ENCODE measurements around the gene HEMGN. TPM values are rescaled to one million over a fixed set of nuclear protein-coding genes. Genes with fewer than 3 reads are reported as not detected.

Gene HEMGN
- total RNA-seq, 4 donors from 2014 or later = 0.19 to 1.1 (median 0.44) TPM; not detected in 1

DNA sequence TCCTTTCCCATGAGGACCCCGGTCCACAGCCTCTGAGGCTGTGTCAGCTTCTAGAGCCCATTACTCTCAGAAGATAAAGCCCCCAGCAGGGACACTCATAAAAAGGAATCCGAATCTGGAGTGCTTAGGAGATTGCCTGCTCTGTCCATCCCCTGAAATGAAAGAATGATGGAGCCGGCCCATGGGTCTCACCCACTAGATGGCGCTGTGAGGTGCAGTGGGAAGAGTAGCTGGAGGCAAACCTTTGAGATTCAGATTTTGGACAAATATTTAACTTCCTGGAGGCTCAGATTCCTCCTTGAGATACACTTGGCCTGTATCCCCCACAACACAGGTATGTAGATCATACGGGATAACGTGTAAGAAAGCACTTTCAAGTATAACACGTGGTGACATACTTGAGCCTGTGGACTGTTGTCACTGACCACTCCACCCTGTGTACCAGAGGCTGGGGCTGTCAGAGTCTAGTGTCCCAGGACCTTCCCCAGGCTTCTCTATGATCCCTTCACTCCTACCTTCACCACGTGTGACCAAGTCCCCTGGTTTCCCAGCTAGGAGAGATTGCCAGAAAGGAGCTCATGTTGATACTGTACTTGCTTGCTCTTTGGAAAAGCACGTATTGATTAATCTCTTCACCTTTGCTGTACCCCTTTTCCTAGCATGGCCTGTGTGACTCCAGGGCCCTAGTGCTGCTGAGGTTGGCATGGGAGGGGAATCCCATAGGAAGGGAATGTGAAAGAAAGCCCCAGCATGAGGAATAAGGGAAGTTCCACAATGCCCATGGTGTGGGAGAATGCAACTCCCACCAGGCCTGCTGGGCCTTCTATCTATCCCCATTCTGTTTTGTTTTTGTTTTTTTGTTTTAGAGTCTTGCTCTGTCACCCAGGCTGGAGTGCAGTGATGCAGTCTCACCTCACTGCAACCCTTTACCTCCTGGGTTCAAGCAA lies 47.8 kb downstream of the HEMGN start:
- DNase-seq (ENCODE audit: low spot score) = peak; percentile 45
- ATAC-seq (ENCODE audit: low FRiP score) = no peak

DNA sequence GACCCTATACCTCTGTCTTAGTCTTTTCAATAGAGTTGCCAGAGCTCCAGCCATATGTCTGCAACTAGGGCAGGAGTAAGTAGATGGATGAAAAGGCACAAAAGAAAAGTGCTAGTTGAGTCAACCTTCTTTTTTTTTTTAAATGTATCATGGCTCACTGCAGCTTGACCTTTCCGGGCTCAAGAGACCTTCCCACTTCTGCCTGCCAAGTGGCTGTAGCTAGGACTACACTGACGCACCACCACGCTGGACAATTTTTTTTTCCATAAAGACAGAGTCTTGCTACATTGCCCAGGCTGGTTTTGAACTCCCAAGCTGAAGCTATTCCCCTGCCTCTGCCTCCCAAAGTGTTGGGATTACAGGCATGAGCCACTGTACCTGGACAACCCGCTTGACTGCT lies 57.6 kb downstream of the HEMGN start:
- no peak for ATAC-seq (ENCODE audit: low FRiP score)
- no peak for DNase-seq (ENCODE audit: low spot score)

More for the DNA sequence above, 47.8 kb downstream of the HEMGN start:
- TF ChIP-seq, protein P1, sequence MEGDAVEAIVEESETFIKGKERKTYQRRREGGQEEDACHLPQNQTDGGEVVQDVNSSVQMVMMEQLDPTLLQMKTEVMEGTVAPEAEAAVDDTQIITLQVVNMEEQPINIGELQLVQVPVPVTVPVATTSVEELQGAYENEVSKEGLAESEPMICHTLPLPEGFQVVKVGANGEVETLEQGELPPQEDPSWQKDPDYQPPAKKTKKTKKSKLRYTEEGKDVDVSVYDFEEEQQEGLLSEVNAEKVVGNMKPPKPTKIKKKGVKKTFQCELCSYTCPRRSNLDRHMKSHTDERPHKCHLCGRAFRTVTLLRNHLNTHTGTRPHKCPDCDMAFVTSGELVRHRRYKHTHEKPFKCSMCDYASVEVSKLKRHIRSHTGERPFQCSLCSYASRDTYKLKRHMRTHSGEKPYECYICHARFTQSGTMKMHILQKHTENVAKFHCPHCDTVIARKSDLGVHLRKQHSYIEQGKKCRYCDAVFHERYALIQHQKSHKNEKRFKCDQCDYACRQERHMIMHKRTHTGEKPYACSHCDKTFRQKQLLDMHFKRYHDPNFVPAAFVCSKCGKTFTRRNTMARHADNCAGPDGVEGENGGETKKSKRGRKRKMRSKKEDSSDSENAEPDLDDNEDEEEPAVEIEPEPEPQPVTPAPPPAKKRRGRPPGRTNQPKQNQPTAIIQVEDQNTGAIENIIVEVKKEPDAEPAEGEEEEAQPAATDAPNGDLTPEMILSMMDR (IDR thresholded peaks at IDR 0.05) = no peak

More for the DNA sequence above, 57.6 kb downstream of the HEMGN start:
- TF ChIP-seq, protein P1 (IDR thresholded peaks at IDR 0.05) = no peak

Small RNAs within 50 kb of the gene (small RNA-seq; reads per million reads assigned to genes)
- gene RF00019 = not detected

Other genes starting within 250 kb of the HEMGN start
- 10 to 100 TPM in 3 of 4 donors, 1 to 10 TPM in 1; 8.3 to 15.1 (median 12.9) TPM for gene XPA, start 240.8 kb downstream of the HEMGN start, total RNA-seq
- gene FOXE1, start 84.9 kb downstream of the HEMGN start, total RNA-seq = not detected
- gene TRMO, start 15.7 kb downstream of the HEMGN start, total RNA-seq = 10 to 100 TPM; 22.3 to 31.2 (median 24.3) TPM
- 10 to 100 TPM; 28.5 to 49.0 (median 48.5) TPM for gene ANP32B, start 45.2 kb upstream of the HEMGN start, total RNA-seq
- gene NANS, start 118.6 kb upstream of the HEMGN start, total RNA-seq = 100 to 1,000 TPM in 1 of 4 donors, 10 to 100 TPM in 3; 57.1 to 104 (median 60.4) TPM
- gene TRIM14, start 181.1 kb upstream of the HEMGN start, total RNA-seq = 10 to 100 TPM; 11.7 to 25.4 (median 17.0) TPM

Data from omental fat pad (tissue), 4 donors.